HepG2 (cell line): Measurements from ENCODE around the gene TOMM20. TPM values are rescaled to one million over a fixed set of nuclear protein-coding genes. Genes with fewer than 3 reads are reported as not detected.
A peak's percentile ranks its signal among the peaks of the same experiment; 100 is the strongest.

Experiments
- ASH2L ChIP-seq: fragments of 300-600, 200-600 bp; sonication (generic); IDR thresholded peaks from 2 replicates; pipeline ENCODE4 v1.7.0; 2017; ENCODE audit warnings: low read depth, mild to moderate bottlenecking, moderate library complexity, mixed read lengths, low read length; ENCODE audit not compliant: insufficient read length
- ATF7-NPFF ChIP-seq: sonication (generic); formaldehyde crosslinking; IDR thresholded peaks from 2 replicates; pipeline ENCODE4 v1.8.1; 2023; ENCODE audit warnings: mild to moderate bottlenecking, low read depth, missing genetic modification reagents, moderate library complexity
- E2F1 ChIP-seq: sonication (generic); formaldehyde crosslinking; IDR thresholded peaks from 2 replicates; pipeline ENCODE4 v1.5.0; 2020; ENCODE audit warnings: missing genetic modification reagents
- IRF9 ChIP-seq: sonication (generic); formaldehyde crosslinking; IDR thresholded peaks from 2 replicates; pipeline ENCODE4 v1.8.0; 2022; ENCODE audit warnings: missing genetic modification reagents, mild to moderate bottlenecking, borderline replicate concordance
- KDM5B ChIP-seq: sonication (generic); formaldehyde crosslinking; IDR thresholded peaks from 2 replicates; pipeline ENCODE4 v1.4.0; 2020; ENCODE audit warnings: missing genetic modification reagents, mild to moderate bottlenecking, borderline replicate concordance
- PCBP2 ChIP-seq: fragments of 200-400 bp; formaldehyde crosslinking; optimal IDR thresholded peaks from 2 replicates; pipeline ENCODE3; 2018; ENCODE audit warnings: low read length, low read depth; ENCODE audit not compliant: poor library complexity, severe bottlenecking
- PHF21A ChIP-seq: sonication (generic); formaldehyde crosslinking; IDR thresholded peaks from 2 replicates; pipeline ENCODE4 v1.5.0; 2020; ENCODE audit warnings: mild to moderate bottlenecking, missing genetic modification reagents
- RARG ChIP-seq: sonication (generic); formaldehyde crosslinking; IDR thresholded peaks from 2 replicates; pipeline ENCODE4 v1.4.0; 2020; ENCODE audit warnings: low read depth, mild to moderate bottlenecking, missing genetic modification reagents
- SCMH1 ChIP-seq: sonication (generic); formaldehyde crosslinking; IDR thresholded peaks from 2 replicates; pipeline ENCODE4 v1.9.0; 2021; ENCODE audit warnings: missing genetic modification reagents, mild to moderate bottlenecking, borderline replicate concordance
- SMARCC2 ChIP-seq: fragments of 450-650 bp; IDR thresholded peaks from 2 replicates; pipeline ENCODE4 v1.6.1; 2017; ENCODE audit warnings: antibody characterized with exemption, mild to moderate bottlenecking
- THAP11 ChIP-seq: IDR thresholded peaks from 2 replicates; pipeline ENCODE4 v1.6.1; 2016; ENCODE audit warnings: missing biosample characterization, missing genetic modification reagents
- TIGD3 ChIP-seq: sonication (generic); formaldehyde crosslinking; IDR thresholded peaks from 2 replicates; pipeline ENCODE4 v1.5.1; 2020; ENCODE audit warnings: mild to moderate bottlenecking, missing genetic modification reagents, borderline replicate concordance
- USF2 ChIP-seq, 2 experiments: sonication (generic) in 1 of 2; formaldehyde crosslinking in 1 of 2; IDR thresholded peaks; 2 replicates each; pipeline versions ENCODE4 v1.5.1 to v1.6.1; 2011 to 2020; ENCODE audit warnings: borderline replicate concordance in 1 of 2, low read depth in 1 of 2, low read length in 1 of 2, mild to moderate bottlenecking in 1 of 2, missing genetic modification reagents in 1 of 2, moderate library complexity in 1 of 2
- ZFP91 ChIP-seq: sonication (generic); formaldehyde crosslinking; IDR thresholded peaks from 2 replicates; pipeline ENCODE4 v1.9.0; 2022; ENCODE audit warnings: missing genetic modification reagents, mild to moderate bottlenecking, borderline replicate concordance
- ZNF101 ChIP-seq: sonication (generic); formaldehyde crosslinking; IDR thresholded peaks from 2 replicates; pipeline ENCODE4 v1.4.0; 2020; ENCODE audit warnings: mild to moderate bottlenecking, low read depth, missing genetic modification reagents, borderline replicate concordance
- ZNF337 ChIP-seq: sonication (generic); formaldehyde crosslinking; IDR thresholded peaks from 2 replicates; pipeline ENCODE4 v1.5.1; 2020; ENCODE audit warnings: missing genetic modification reagents, low read depth, mild to moderate bottlenecking, borderline replicate concordance
- ZNF431 ChIP-seq: sonication (generic); formaldehyde crosslinking; IDR thresholded peaks from 2 replicates; pipeline ENCODE4 v1.9.0; 2022; ENCODE audit warnings: missing genetic modification reagents, low read depth, mild to moderate bottlenecking, borderline replicate concordance
- ZNF598 ChIP-seq: sonication (generic); formaldehyde crosslinking; IDR thresholded peaks from 2 replicates; pipeline ENCODE4 v1.5.1; 2020; ENCODE audit warnings: mild to moderate bottlenecking, missing genetic modification reagents, borderline replicate concordance
- ZNF619 ChIP-seq: sonication (generic); formaldehyde crosslinking; IDR thresholded peaks from 2 replicates; pipeline ENCODE4 v1.4.0; 2020; ENCODE audit warnings: mild to moderate bottlenecking, missing genetic modification reagents
- ZSCAN31 ChIP-seq: sonication (generic); formaldehyde crosslinking; IDR thresholded peaks from 2 replicates; pipeline ENCODE4 v1.5.0; 2020; ENCODE audit warnings: low read depth, mild to moderate bottlenecking, missing genetic modification reagents
- polyA plus RNA-seq, 8 experiments: library from polyadenylated mRNA; depleted of rRNA in 3 of 8; stranded (reverse) in 7 of 8; unstranded in 1 of 8; fragments of >200 nt; fragmentation: Illumina TruSeq in 4 of 8; extraction: Trizol in 4 of 8; gene quantifications; 2 replicates each; pipeline versions ENCODE4 v1.2.1 to v1.2.3, GENCODE V29; 2011 to 2016; ENCODE audit warnings: low read depth in 4 of 8, missing spikeins in 1 of 8, mixed read lengths in 1 of 8; ENCODE audit not compliant: insufficient read depth in 1 of 8
- total RNA-seq, 5 experiments: library from RNA; depleted of rRNA; stranded (reverse); fragments of >200 nt; fragmentation: Illumina TruSeq; extraction: Trizol; gene quantifications; 2 replicates each; pipeline ENCODE4 v1.2.3, GENCODE V29; 2016; ENCODE audit warnings: low read depth in 1 of 5

The TOMM20 gene
- total and polyA plus RNA-seq, 2 of the 13 experiments (the other 11 are each of a cell fraction or from before 2014, with no cell fraction given), result 153 to 376 TPM

GRCh38 chr1:235075048-235075776 lies 53.4 kb downstream of the TOMM20 start (continued):
- TF ChIP-seq ZNF431 (CRISPR knock-in tag), result no peak
- no peak for TF ChIP-seq ZNF619 (CRISPR knock-in tag)
- TF ChIP-seq ZNF598 (CRISPR knock-in tag), result peak; percentile 94; the same call in 1 of the 2 replicates
- TF ChIP-seq E2F1, result no peak; the same call in 1 of the 2 replicates
- no peak for TF ChIP-seq IRF9
- TF ChIP-seq ZSCAN31 (CRISPR knock-in tag), result peak; percentile 87
- peak; percentile 74; the same call in 1 of the 2 replicates for TF ChIP-seq ZFP91 (CRISPR knock-in tag)
- no peak for TF ChIP-seq ASH2L
- TF ChIP-seq USF2 (IDR thresholded peaks at IDR 0.05; ENCODE audit: low read depth, low read length), result no peak
- TF ChIP-seq USF2 (CRISPR knock-in tag; IDR thresholded peaks at IDR 0.05; ENCODE audit: borderline replicate concordance), result no peak; the same call in 1 of the 2 replicates
- TF ChIP-seq THAP11 (CRISPR knock-in tag), result no peak
- TF ChIP-seq RARG (CRISPR knock-in tag), result no peak
- peak; percentile 30; the same call in 1 of the 2 replicates for TF ChIP-seq KDM5B (CRISPR knock-in tag)
- no peak for TF ChIP-seq ZNF101 (CRISPR knock-in tag)
- no peak for TF ChIP-seq PCBP2
- TF ChIP-seq ATF7-NPFF, result no peak
- TF ChIP-seq SMARCC2, result no peak
- 0 out of 2 replicates have a peak, but pooled peaks have one; percentile 20 for TF ChIP-seq PHF21A (CRISPR knock-in tag)
- TF ChIP-seq SCMH1 (CRISPR knock-in tag), result no peak
- TF ChIP-seq TIGD3 (CRISPR knock-in tag), result no peak
- TF ChIP-seq ZNF337 (CRISPR knock-in tag), result no peak
